HepG2 (cell line): Measurements from ENCODE around the gene SIN3A. TPM values are rescaled to one million over a fixed set of nuclear protein-coding genes. Genes with fewer than 3 reads are reported as not detected.

Experiments used
- ATAC-seq: fragments of 200-7000 bp; cut with Tn5 transposase; 3 replicates; pipeline ENCODE4 v1.9.1; 2020; ENCODE audit warnings: mild to moderate bottlenecking, moderate library complexity
- BruUV-seq: library from RNA; stranded (reverse); fragments of 400-500 nt; replicated peaks from 2 replicates; lab custom pipeline; 2021; lab: Mats Ljungman, UMichigan
- CTCF ChIA-PET: fragments of 300-600 bp; formaldehyde crosslinking; extraction: SDS; loops from one replicate; lab custom pipeline; 2021; ENCODE audit warnings: low total read pairs, inconsistent platforms, low intra/inter-chr PET ratio; lab: Yijun Ruan, JAX
- POLR2A ChIA-PET: fragments of 350-600 bp; sonication (Branson Sonifier 250); formaldehyde crosslinking; loops from one replicate; lab custom pipeline; 2020; ENCODE audit warnings: antibody characterized with exemption, inconsistent platforms; lab: Yijun Ruan, JAX
- DNase-seq: peaks from one replicate; pipeline ENCODE4 v3.0.0-alpha.2; 2015; ENCODE audit warnings: low spot score
- FAIRE-seq: peaks from 3 replicates; lab custom pipeline; 2011; peaks lifted over from hg19 to GRCh38; lab: Jason Lieb, UNC
- H2AFZ ChIP-seq: one replicate; pipeline ENCODE4 v1.6.1; 2011; ENCODE audit warnings: low read length, inconsistent platforms
- H3K27ac ChIP-seq: fragments of 300-600 bp; 3 replicates; pipeline ENCODE4 v1.8.0; 2011; ENCODE audit warnings: mixed run types, mild to moderate bottlenecking, mixed read lengths, low read length, inconsistent platforms; ENCODE audit not compliant: insufficient read depth; ENCODE audit errors: extremely low read length
- H3K27me3 ChIP-seq, 2 experiments: fragments of 200-600 bp in 1 of 2; 2 replicates in 1 of 2; 3 replicates in 1 of 2; pipeline versions ENCODE4 v1.6.0 to v1.8.0; 2011; ENCODE audit warnings: low read length in 2 of 2, mild to moderate bottlenecking in 2 of 2, moderate library complexity in 2 of 2, inconsistent platforms in 1 of 2; ENCODE audit not compliant: insufficient read depth in 2 of 2, control insufficient read depth in 1 of 2
- H3K36me3 ChIP-seq, 2 experiments: fragments of 200-600 bp in 1 of 2; replicated peaks in 1 of 2; 2 replicates in 1 of 2; 3 replicates in 1 of 2; pipeline versions ENCODE4 v1.5.1 to v1.8.0; 2011; ENCODE audit warnings: low read length in 2 of 2, inconsistent platforms in 1 of 2; ENCODE audit not compliant: insufficient read depth in 2 of 2, control insufficient read depth in 1 of 2
- H3K4me1 ChIP-seq: 2 replicates; pipeline ENCODE4 v1.5.1; 2012; ENCODE audit warnings: low read length, inconsistent platforms; ENCODE audit not compliant: insufficient read depth
- H3K4me2 ChIP-seq: 2 replicates; pipeline ENCODE4 v1.6.0; 2011; ENCODE audit warnings: low read depth, low read length, inconsistent platforms
- H3K4me3 ChIP-seq, 3 experiments: fragments of 200-600 bp in 1 of 3; sonication (generic), shearing (Covaris generic) in 1 of 3; replicated peaks in 1 of 3; 2 replicates each; pipeline ENCODE4 v1.5.1; 2011 to 2016; ENCODE audit warnings: low read length in 3 of 3, inconsistent platforms in 2 of 3, low read depth in 2 of 3, mild to moderate bottlenecking in 2 of 3, control low read depth in 1 of 3, mixed read lengths in 1 of 3; ENCODE audit not compliant: insufficient read depth in 1 of 3
- H3K79me2 ChIP-seq: one replicate; pipeline ENCODE4 v1.6.1; 2011; ENCODE audit warnings: low read length, inconsistent platforms; ENCODE audit not compliant: insufficient read depth
- H3K9ac ChIP-seq: 2 replicates; pipeline ENCODE4 v1.6.0; 2011; ENCODE audit warnings: mild to moderate bottlenecking, low read depth, low read length, inconsistent platforms; ENCODE audit not compliant: insufficient read depth
- H3K9me3 ChIP-seq: 2 replicates; pipeline ENCODE4 v1.5.1; 2012; ENCODE audit warnings: mild to moderate bottlenecking, low read length
- H4K20me1 ChIP-seq: 2 replicates; pipeline ENCODE4 v1.6.0; 2011; ENCODE audit warnings: inconsistent platforms, mild to moderate bottlenecking, low read length, moderate library complexity; ENCODE audit not compliant: insufficient read depth
- CAMTA2 ChIP-seq: sonication (generic); formaldehyde crosslinking; IDR thresholded peaks from 2 replicates; pipeline ENCODE4 v1.4.0; 2020; ENCODE audit warnings: mild to moderate bottlenecking, missing genetic modification reagents, borderline replicate concordance
- CENPX ChIP-seq: sonication (generic); formaldehyde crosslinking; IDR thresholded peaks from 2 replicates; pipeline ENCODE4 v1.9.0; 2021; ENCODE audit warnings: mild to moderate bottlenecking, missing genetic modification reagents, moderate library complexity
- FOXO1 ChIP-seq: sonication (generic); formaldehyde crosslinking; IDR thresholded peaks from 2 replicates; pipeline ENCODE4 v1.4.0; 2020; ENCODE audit warnings: missing genetic modification reagents
- FOXP1 ChIP-seq, 2 experiments: fragments of 450-650 bp in 1 of 2; IDR thresholded peaks; 2 replicates each; pipeline ENCODE4 v1.6.1; 2017 to 2018; ENCODE audit warnings: antibody characterized with exemption in 1 of 2
- HBP1 ChIP-seq: IDR thresholded peaks from 2 replicates; pipeline ENCODE4 v1.6.1; 2016; ENCODE audit warnings: low read depth, control low read depth
- HOXA7 ChIP-seq: sonication (generic); formaldehyde crosslinking; IDR thresholded peaks from 2 replicates; pipeline ENCODE4 v1.8.1; 2022; ENCODE audit warnings: mild to moderate bottlenecking, missing genetic modification reagents, moderate library complexity
- MEIS2 ChIP-seq: sonication (generic); formaldehyde crosslinking; IDR thresholded peaks from 2 replicates; pipeline ENCODE4 v1.9.0; 2021; ENCODE audit warnings: mild to moderate bottlenecking, missing genetic modification reagents
- NR3C1 ChIP-seq: sonication (generic); formaldehyde crosslinking; IDR thresholded peaks from 2 replicates; pipeline ENCODE4 v1.4.0; 2020; ENCODE audit warnings: missing genetic modification reagents
- PHF20 ChIP-seq: sonication (generic); formaldehyde crosslinking; IDR thresholded peaks from 2 replicates; pipeline ENCODE4 v1.5.0; 2020; ENCODE audit warnings: mild to moderate bottlenecking, missing genetic modification reagents
- RBAK ChIP-seq: sonication (generic); formaldehyde crosslinking; IDR thresholded peaks from 2 replicates; pipeline ENCODE4 v1.5.1; 2020; ENCODE audit warnings: mild to moderate bottlenecking, missing genetic modification reagents
- RFX3 ChIP-seq: IDR thresholded peaks from 2 replicates; pipeline ENCODE4 v1.6.1; 2016; ENCODE audit warnings: missing biosample characterization, missing genetic modification reagents
- RFXANK ChIP-seq: IDR thresholded peaks from 2 replicates; pipeline ENCODE4 v1.6.1; 2016
- U2AF2 ChIP-seq: fragments of 200-400 bp; formaldehyde crosslinking; IDR thresholded peaks from 2 replicates; pipeline ENCODE4 v1.6.1; 2017; ENCODE audit warnings: low read depth, mild to moderate bottlenecking, low read length
- XRCC5 ChIP-seq: fragments of 200-400 bp; formaldehyde crosslinking; optimal IDR thresholded peaks from 2 replicates; pipeline ENCODE3; 2017; ENCODE audit warnings: mild to moderate bottlenecking, low read length
- ZBTB8A ChIP-seq: sonication (generic); formaldehyde crosslinking; IDR thresholded peaks from 2 replicates; pipeline ENCODE4 v1.4.0; 2020; ENCODE audit warnings: mild to moderate bottlenecking, low read depth, missing genetic modification reagents, borderline replicate concordance
- ZNF232 ChIP-seq: sonication (generic); formaldehyde crosslinking; IDR thresholded peaks from 2 replicates; pipeline ENCODE4 v1.4.0; 2020; ENCODE audit warnings: missing genetic modification reagents, borderline replicate concordance
- ZNF7 ChIP-seq: IDR thresholded peaks from 2 replicates; pipeline ENCODE4 v1.6.1; 2016; ENCODE audit warnings: missing biosample characterization, missing genetic modification reagents
- ZNF720 ChIP-seq: sonication (generic); formaldehyde crosslinking; IDR thresholded peaks from 2 replicates; pipeline ENCODE4 v1.4.0; 2020; ENCODE audit warnings: missing genetic modification reagents
- WGBS: methylation state at CpG from one replicate; pipeline ENCODE4 v1.1.6; 2017; ENCODE audit warnings: low lambda C conversion rate; 5-methylcytosine and 5-hydroxymethylcytosine counted together
- in situ Hi-C: cut with HindIII; loops from 2 replicates; pipeline ENCODE4 v1.10.0; 2017; ENCODE audit warnings: low pct_unique_long_range_greater_than_20kb; ENCODE audit not compliant: extremely low pct_ligation_motif_present
- intact Hi-C: fragments of 100-400 bp; cut with micrococcal nuclease; formaldehyde crosslinking; loops from one replicate; pipeline ENCODE4 v1.10.0; 2022; ENCODE audit not compliant: unreplicated experiment
- polyA plus RNA-seq, 8 experiments: library from polyadenylated mRNA; depleted of rRNA in 3 of 8; stranded (reverse) in 7 of 8; unstranded in 1 of 8; fragments of >200 nt; fragmentation: Illumina TruSeq in 4 of 8; extraction: Trizol in 4 of 8; gene quantifications; 2 replicates each; pipeline versions ENCODE4 v1.2.1 to v1.2.3, GENCODE V29; 2011 to 2016; ENCODE audit warnings: low read depth in 4 of 8, missing spikeins in 1 of 8, mixed read lengths in 1 of 8; ENCODE audit not compliant: insufficient read depth in 1 of 8
- total RNA-seq, 5 experiments: library from RNA; depleted of rRNA; stranded (reverse); fragments of >200 nt; fragmentation: Illumina TruSeq; extraction: Trizol; gene quantifications; 2 replicates each; pipeline ENCODE4 v1.2.3, GENCODE V29; 2016; ENCODE audit warnings: low read depth in 1 of 5

Gene SIN3A
- total and polyA plus RNA-seq, 2 of the 13 experiments (the other 11 are each of a cell fraction or from before 2014, with no cell fraction given), result 16.1 to 28.1 TPM

- POLR2A ChIA-PET, result interaction anchor here (0.9 to 2.1 kb wide), 3 partner anchors 8 to 13 kb away, joined by 3 to 10 read pairs (median 4); partner anchors contain the start of gene MAN2C1
- Histone ChIP-seq H3K36me3 (peaks cover 18 to 38% of the 10 kb centered on the region in 2 experiments), H2AFZ (no peak overlapping the region), H3K27me3 (no peaks in the 10 kb centered on the region), H3K9ac (no peak overlapping the region), H3K9me3 (no peaks in the 10 kb centered on the region), H4K20me1 (no peaks in the 10 kb centered on the region), H3K27ac (no peak overlapping the region), H3K4me1 (no peaks in the 10 kb centered on the region), H3K79me2 (no peaks in the 10 kb centered on the region), H3K4me2 (no peak overlapping the region), H3K4me3 (no peak overlapping the region)
- ATAC-seq (no peak), FAIRE-seq (no peak), DNase-seq (no peak)
- intact Hi-C loops, result loop anchor here (10.0 kb wide), 1 partner anchor 324 kb away; no protein-coding TSS in a partner anchor
- 100% methylated on average over 1 of the region's 1 CpG for WGBS
- TF ChIP-seq ZNF720 (no peak), MEIS2 (CRISPR knock-in tag) (no peak), ZBTB8A (CRISPR knock-in tag) (no peak), XRCC5 (no peak), ZNF232 (no peak), ZNF7 (no peak), U2AF2 (no peak), HBP1 (no peak), NR3C1 (CRISPR knock-in tag) (no peak), FOXP1 (IDR thresholded peaks at IDR 0.05) (no peak), FOXP1 (CRISPR knock-in tag; IDR thresholded peaks at IDR 0.05) (no peak), PHF20 (CRISPR knock-in tag) (no peak), CENPX (CRISPR knock-in tag) (no peak), RBAK (CRISPR knock-in tag) (no peak), FOXO1 (no peak), RFX3 (CRISPR knock-in tag) (no peak), HOXA7 (CRISPR knock-in tag) (no peak), CAMTA2 (CRISPR knock-in tag) (no peak), RFXANK (CRISPR knock-in tag) (no peak)
- BruUV-seq, result no TSS peak
- in situ Hi-C loops, result loop anchor here (10.0 kb wide), 1 partner anchor 284 kb away; the partner anchor contains the start of genes IMP3 and SNX33
- CTCF ChIA-PET, result no interaction called here
Observed at GRCh38 chr15:75360391-75360790, 91.1 kb downstream of the SIN3A start.
